MM.1S (cell line): ENCODE measurements around the gene ATXN10.

ENCODE experiments used
- CTCF ChIP-seq: fragments of 300-600 bp; sonication (generic); IDR thresholded peaks from 2 replicates; pipeline ENCODE4 v1.5.1; 2016; ENCODE audit warnings: antibody characterized with exemption, low read length, mixed read lengths
- EZH2 ChIP-seq: fragments of 300-600 bp; sonication (generic); optimal IDR thresholded peaks from 2 replicates; pipeline ENCODE3; 2017; ENCODE audit warnings: low read depth, mild to moderate bottlenecking, antibody characterized with exemption, low read length, mixed read lengths

DNA sequence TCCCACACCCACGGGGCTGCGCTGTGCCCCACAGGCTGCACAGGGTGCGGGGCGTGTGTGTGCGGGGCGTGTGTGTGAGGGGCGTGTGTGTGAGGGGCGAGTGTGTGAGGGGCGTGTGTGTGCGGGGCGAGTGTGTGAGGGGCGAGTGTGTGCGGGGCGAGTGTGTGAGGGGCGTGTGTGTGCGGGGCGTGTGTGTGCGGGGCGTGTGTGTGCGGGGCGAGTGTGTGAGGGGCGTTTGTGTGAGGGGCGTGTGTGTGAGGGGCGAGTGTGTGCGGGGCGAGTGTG is 218.7 kb downstream of the ATXN10 start:
- TF ChIP-seq CTCF (no peak), EZH2 (no peak)
